GM18951 (cell line): ENCODE measurements around the gene PRLH.
"Not testable (repeated sequence)": the region's sequence is repeated elsewhere in the genome, so short reads cannot be mapped to it uniquely, and the experiment has no call there.

ENCODE experiments used
- POLR2A ChIP-seq: IDR thresholded peaks from 4 replicates; pipeline ENCODE4 v1.6.1; 2011; ENCODE audit warnings: mild to moderate bottlenecking; ENCODE audit not compliant: insufficient read length, insufficient read depth; ENCODE audit errors: extremely low read depth
- in situ Hi-C: fragments of 300-500 bp; cut with MboI; formaldehyde crosslinking; loops from one replicate; pipeline ENCODE4 v1.12.0; 2022; ENCODE audit warnings: low sequenced_read_pairs, mixed read lengths, inconsistent platforms; ENCODE audit not compliant: unreplicated experiment

PRLH gene

GRCh38 chr2:237601453-237602116 is 35.2 kb downstream of the PRLH start:
- no peak for TF ChIP-seq POLR2A
- in situ Hi-C loops: no loop called here

GRCh38 chr2:237602409-237602808 is 36.0 kb downstream of the PRLH start:
- in situ Hi-C loops: no loop called here
- TF ChIP-seq POLR2A: no peak

- in situ Hi-C loops: no loop called here
- no peak for TF ChIP-seq POLR2A
Observed at GRCh38 chr2:237603049-237603717, 36.8 kb downstream of the PRLH start.

GRCh38 chr2:237603718-237604362 is 37.5 kb downstream of the PRLH start:
- no peak for TF ChIP-seq POLR2A
- in situ Hi-C loops: no loop called here

GRCh38 chr2:237604391-237604790 is 38.0 kb downstream of the PRLH start:
- no peak for TF ChIP-seq POLR2A
- in situ Hi-C loops: no loop called here

GRCh38 chr2:237604960-237605359 is 38.6 kb downstream of the PRLH start:
- in situ Hi-C loops: no loop called here
- TF ChIP-seq POLR2A: no peak

GRCh38 chr2:237606522-237606921 is 40.1 kb downstream of the PRLH start:
- in situ Hi-C loops: not testable (repeated sequence)

GRCh38 chr2:237612527-237613357 is 46.4 kb downstream of the PRLH start:
- in situ Hi-C loops: no loop called here
- TF ChIP-seq POLR2A: no peak

- no peak for TF ChIP-seq POLR2A
- in situ Hi-C loops: no loop called here
Observed at GRCh38 chr2:237613679-237614078, 47.3 kb downstream of the PRLH start.

- TF ChIP-seq POLR2A: no peak
- in situ Hi-C loops: no loop called here
Observed at GRCh38 chr2:237614151-237614720, 47.9 kb downstream of the PRLH start.

GRCh38 chr2:237615631-237616249 is 49.4 kb downstream of the PRLH start:
- TF ChIP-seq POLR2A: no peak
- in situ Hi-C loops: no loop called here

- in situ Hi-C loops: no loop called here
- TF ChIP-seq POLR2A: no peak
Observed at GRCh38 chr2:237616373-237616733, 50.0 kb downstream of the PRLH start.
